Loucy (cell line): Measurements from ENCODE around the gene PIGQ.

Experiments used
- H2AFZ ChIP-seq: fragments of 200-600 bp; sonication (generic); 2 replicates; pipeline ENCODE4 v1.6.0; 2016; ENCODE audit warnings: antibody characterized with exemption, mild to moderate bottlenecking, low read length, moderate library complexity
- H3F3A ChIP-seq: fragments of 200-600 bp; 2 replicates; pipeline ENCODE4 v1.6.0; 2016; ENCODE audit warnings: antibody characterized with exemption, low read depth, mild to moderate bottlenecking
- H3K27me3 ChIP-seq: fragments of 200-600 bp; sonication (generic); 2 replicates; pipeline ENCODE4 v1.6.1; 2014; ENCODE audit warnings: low read length, mild to moderate bottlenecking; ENCODE audit not compliant: insufficient read depth, poor library complexity, severe bottlenecking
- H3K36me3 ChIP-seq: fragments of 200-600 bp; sonication (generic); 2 replicates; pipeline ENCODE4 v1.6.1; 2016; ENCODE audit warnings: low read length; ENCODE audit not compliant: insufficient read depth
- H3K4me1 ChIP-seq: fragments of 200-600 bp; sonication (generic); 2 replicates; pipeline ENCODE4 v1.5.1; 2014; ENCODE audit warnings: low read length, mild to moderate bottlenecking; ENCODE audit not compliant: insufficient read depth, poor library complexity, severe bottlenecking
- H3K4me2 ChIP-seq: fragments of 200-600 bp; sonication (generic); 2 replicates; pipeline ENCODE4 v1.6.0; 2014; ENCODE audit warnings: antibody characterized with exemption, low read length, low read depth, mild to moderate bottlenecking; ENCODE audit not compliant: poor library complexity, severe bottlenecking
- H3K4me3 ChIP-seq: fragments of 200-600 bp; sonication (generic); 2 replicates; pipeline ENCODE4 v1.5.1; 2014; ENCODE audit warnings: low read length, mild to moderate bottlenecking, mixed read lengths; ENCODE audit not compliant: poor library complexity, severe bottlenecking
- H3K79me2 ChIP-seq: fragments of 200-600 bp; sonication (generic); 2 replicates; pipeline ENCODE4 v1.6.1; 2014; ENCODE audit warnings: low read length; ENCODE audit not compliant: insufficient read depth
- H3K9ac ChIP-seq: fragments of 200-600 bp; sonication (generic); 2 replicates; pipeline ENCODE4 v1.6.0; 2014; ENCODE audit warnings: mild to moderate bottlenecking, low read depth, low read length, moderate library complexity; ENCODE audit not compliant: poor library complexity, severe bottlenecking
- H3K9me2 ChIP-seq: fragments of 200-600 bp; sonication (generic); replicated peaks from 2 replicates; pipeline ENCODE4 v1.6.1; 2016; ENCODE audit warnings: low read depth, low read length, mixed read lengths
- H3K9me3 ChIP-seq: fragments of 200-600 bp; sonication (generic); 2 replicates; pipeline ENCODE4 v1.6.1; 2014; ENCODE audit warnings: mild to moderate bottlenecking, antibody characterized with exemption, low read length, low read depth; ENCODE audit not compliant: insufficient read depth
- H4K20me1 ChIP-seq: fragments of 200-600 bp; sonication (generic); 2 replicates; pipeline ENCODE4 v1.6.0; 2014; ENCODE audit warnings: antibody characterized with exemption, low read length, mild to moderate bottlenecking; ENCODE audit not compliant: insufficient read depth, poor library complexity, severe bottlenecking
- EZH2phosphoT487 ChIP-seq: fragments of 200-600 bp; IDR thresholded peaks from 2 replicates; pipeline ENCODE4 v1.6.1; 2018; ENCODE audit warnings: antibody characterized with exemption, mild to moderate bottlenecking, moderate library complexity, borderline replicate concordance
- TF ChIP-seq, protein P1 (sequence below): fragments of 200-600 bp; sonication (generic); conservative IDR thresholded peaks from 2 replicates; pipeline ENCODE4 v1.5.1; 2014; ENCODE audit warnings: mild to moderate bottlenecking, antibody characterized with exemption, low read length

Gene PIGQ

DNA sequence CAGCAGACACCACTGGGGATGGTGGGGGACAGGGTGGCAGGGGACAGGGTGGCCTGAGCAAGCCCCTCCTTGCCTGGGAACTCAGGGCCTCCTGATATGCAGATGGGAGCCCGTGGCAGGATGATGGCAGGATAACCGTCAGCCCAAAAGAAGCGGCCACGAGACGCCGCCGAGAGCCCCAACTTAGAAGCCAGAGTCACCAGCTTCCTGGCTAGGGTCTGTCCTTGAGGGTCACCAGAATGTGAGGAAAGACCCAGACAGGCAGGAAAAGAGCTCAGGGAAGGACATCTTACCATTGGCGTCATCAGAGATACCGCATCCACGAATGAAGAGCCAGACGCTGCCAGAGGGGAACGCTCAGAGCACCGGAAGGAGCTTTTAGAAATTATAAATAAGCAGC is 39.5 kb downstream of the PIGQ start:
- no peak overlapping the region for H3K4me3 ChIP-seq
- H2AFZ ChIP-seq: no peak overlapping the region
- no peak overlapping the region for H3K4me2 ChIP-seq
- TF ChIP-seq EZH2phosphoT487: no peak
- TF ChIP-seq, protein P1, sequence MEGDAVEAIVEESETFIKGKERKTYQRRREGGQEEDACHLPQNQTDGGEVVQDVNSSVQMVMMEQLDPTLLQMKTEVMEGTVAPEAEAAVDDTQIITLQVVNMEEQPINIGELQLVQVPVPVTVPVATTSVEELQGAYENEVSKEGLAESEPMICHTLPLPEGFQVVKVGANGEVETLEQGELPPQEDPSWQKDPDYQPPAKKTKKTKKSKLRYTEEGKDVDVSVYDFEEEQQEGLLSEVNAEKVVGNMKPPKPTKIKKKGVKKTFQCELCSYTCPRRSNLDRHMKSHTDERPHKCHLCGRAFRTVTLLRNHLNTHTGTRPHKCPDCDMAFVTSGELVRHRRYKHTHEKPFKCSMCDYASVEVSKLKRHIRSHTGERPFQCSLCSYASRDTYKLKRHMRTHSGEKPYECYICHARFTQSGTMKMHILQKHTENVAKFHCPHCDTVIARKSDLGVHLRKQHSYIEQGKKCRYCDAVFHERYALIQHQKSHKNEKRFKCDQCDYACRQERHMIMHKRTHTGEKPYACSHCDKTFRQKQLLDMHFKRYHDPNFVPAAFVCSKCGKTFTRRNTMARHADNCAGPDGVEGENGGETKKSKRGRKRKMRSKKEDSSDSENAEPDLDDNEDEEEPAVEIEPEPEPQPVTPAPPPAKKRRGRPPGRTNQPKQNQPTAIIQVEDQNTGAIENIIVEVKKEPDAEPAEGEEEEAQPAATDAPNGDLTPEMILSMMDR: no peak
- no peaks in the 10 kb centered on the region for H3K4me1 ChIP-seq
- no peaks in the 10 kb centered on the region for H3K36me3 ChIP-seq
- H4K20me1 ChIP-seq: no peaks in the 10 kb centered on the region
- no peaks in the 10 kb centered on the region for H3K27me3 ChIP-seq
- no peak overlapping the region for H3K9ac ChIP-seq
- no peaks in the 10 kb centered on the region for H3K9me2 ChIP-seq
- 0 out of 2 replicates have a peak, but pooled peaks cover 2% of the 10 kb centered on the region for H3K79me2 ChIP-seq
- no peaks in the 10 kb centered on the region for H3F3A ChIP-seq
- no peaks in the 10 kb centered on the region for H3K9me3 ChIP-seq

DNA sequence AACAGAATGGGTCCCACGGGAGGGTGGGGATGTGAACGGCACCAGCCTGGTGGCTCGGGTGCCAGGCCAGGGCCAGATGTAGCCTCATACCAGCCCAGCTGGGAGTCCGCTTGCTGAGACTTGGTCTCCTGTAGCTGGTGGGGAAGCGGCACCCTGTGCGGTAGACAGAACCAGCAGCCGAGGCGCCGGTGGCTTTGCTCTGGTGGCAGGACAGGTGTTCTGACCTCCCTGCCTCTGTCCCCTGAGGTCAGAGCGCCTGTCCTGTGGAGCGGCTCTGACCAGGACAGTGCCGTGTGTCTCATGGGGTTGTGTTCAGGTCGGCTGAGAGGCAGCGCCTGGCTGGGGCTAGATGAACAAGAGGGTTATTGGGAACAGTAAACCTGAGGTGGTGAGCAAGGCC is 40.2 kb downstream of the PIGQ start:
- Histone ChIP-seq H3K9me2 (no peaks in the 10 kb centered on the region), H3K4me2 (no peak overlapping the region), H2AFZ (no peak overlapping the region), H3K79me2 (0 out of 2 replicates have a peak, but pooled peaks cover 2% of the 10 kb centered on the region), H3K9ac (no peak overlapping the region), H3K4me3 (no peak overlapping the region), H3F3A (no peaks in the 10 kb centered on the region), H3K9me3 (no peaks in the 10 kb centered on the region), H4K20me1 (no peaks in the 10 kb centered on the region), H3K4me1 (no peaks in the 10 kb centered on the region), H3K27me3 (no peaks in the 10 kb centered on the region), H3K36me3 (no peaks in the 10 kb centered on the region)
- TF ChIP-seq, protein P1: no peak
- TF ChIP-seq EZH2phosphoT487: no peak

DNA sequence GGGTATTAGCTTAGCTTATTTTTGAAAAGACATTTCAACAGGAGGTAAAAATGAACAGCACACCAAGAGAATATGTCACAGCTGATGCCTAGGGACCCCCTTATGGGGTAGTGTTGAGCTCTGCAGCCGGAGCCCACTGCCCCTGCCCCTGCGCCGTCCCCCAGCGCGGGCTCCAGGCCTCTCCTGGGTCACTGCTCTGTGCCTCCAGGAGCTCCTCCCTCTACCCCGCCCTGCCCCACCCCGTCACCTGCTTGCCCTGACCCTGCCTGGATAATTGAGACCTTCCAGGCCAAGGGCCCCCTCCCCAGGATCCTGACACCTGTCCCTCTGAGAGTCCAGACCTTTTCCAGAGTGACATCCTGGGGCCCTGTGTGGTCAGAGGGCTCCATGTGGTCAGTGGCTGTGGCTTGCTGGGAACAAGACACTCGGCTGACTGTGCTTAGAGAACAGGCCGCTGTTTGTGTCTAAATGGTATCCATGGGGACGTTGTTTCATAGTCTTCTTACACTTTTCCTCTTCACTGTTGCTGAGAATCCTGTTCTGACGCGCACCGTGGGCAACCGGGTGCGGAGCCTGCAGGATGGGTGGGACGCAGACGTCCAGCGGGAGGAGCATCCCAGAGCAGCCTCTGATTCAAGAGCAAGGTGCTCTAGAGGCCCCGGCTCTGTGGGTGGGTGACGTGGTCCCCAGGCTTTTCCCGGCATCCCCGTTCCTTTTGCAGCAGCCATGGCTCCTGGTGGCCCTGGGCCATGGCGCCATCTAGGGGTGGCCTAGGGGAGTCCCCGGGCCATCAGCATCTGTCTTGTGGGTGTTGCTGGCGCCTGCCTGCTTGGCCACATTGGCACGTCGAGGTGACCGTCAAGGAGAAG is 41.0 kb downstream of the PIGQ start:
- no peaks in the 10 kb centered on the region for H3K36me3 ChIP-seq
- H3K27me3 ChIP-seq: no peaks in the 10 kb centered on the region
- 0 out of 2 replicates have a peak, but pooled peaks cover 2% of the 10 kb centered on the region for H3K79me2 ChIP-seq
- no peaks in the 10 kb centered on the region for H3K9me3 ChIP-seq
- H2AFZ ChIP-seq: no peak overlapping the region
- no peak overlapping the region for H3K4me2 ChIP-seq
- H4K20me1 ChIP-seq: no peaks in the 10 kb centered on the region
- no peaks in the 10 kb centered on the region for H3F3A ChIP-seq
- H3K4me3 ChIP-seq: no peak overlapping the region
- TF ChIP-seq, protein P1: peak; percentile 61
- TF ChIP-seq EZH2phosphoT487: no peak
- H3K4me1 ChIP-seq: no peaks in the 10 kb centered on the region
- H3K9ac ChIP-seq: no peak overlapping the region
- no peaks in the 10 kb centered on the region for H3K9me2 ChIP-seq
